ENCODE results near the gene SMIM38. TPM values are rescaled to one million over a fixed set of nuclear protein-coding genes. Genes with fewer than 3 reads are reported as not detected.

SMIM38 gene
- polyA plus RNA-seq, 1 donor = 0.30 TPM

DNA sequence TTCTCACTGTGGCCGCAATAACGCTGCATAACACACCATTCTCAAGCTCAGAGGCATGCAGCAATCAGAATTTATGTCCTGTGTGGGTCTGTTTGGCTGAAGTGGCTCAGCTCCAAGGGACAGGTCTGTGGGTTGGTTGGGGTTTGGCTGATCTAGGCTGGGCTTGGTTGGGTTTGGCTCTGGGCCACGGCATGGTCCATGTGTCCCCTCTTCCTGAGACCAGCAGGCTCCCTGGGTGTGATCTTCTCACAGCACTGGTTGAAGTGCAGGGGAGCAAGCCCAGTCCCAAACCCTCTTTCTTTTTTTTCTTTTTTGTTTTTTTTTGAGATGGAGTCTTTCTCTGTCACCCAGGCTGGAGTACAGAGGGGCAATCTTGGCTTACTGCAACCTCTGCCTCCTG is 25.0 kb downstream of the SMIM38 start:
- Histone ChIP-seq H3K9me3 (ENCODE audit: control insufficient read depth, low read depth, low read length) (no peaks in the 10 kb centered on the region), H3K4me1 (ENCODE audit: control insufficient read depth, insufficient read depth, low read length) (peaks cover 12% of the 10 kb centered on the region), H3K27ac (ENCODE audit: low read length) (no peak overlapping the region), H3K27me3 (ENCODE audit: control insufficient read depth, insufficient read depth, low read length) (no peaks in the 10 kb centered on the region), H3K4me3 (ENCODE audit: low read length) (no peak overlapping the region), H3K36me3 (ENCODE audit: control insufficient read depth, insufficient read depth, low read length) (no peaks in the 10 kb centered on the region)
- no CpG with 5 or more reads among the region's 3 CpGs for WGBS (ENCODE audit: insufficient coverage, low lambda C conversion rate)
- DNase-seq = no peak

DNA sequence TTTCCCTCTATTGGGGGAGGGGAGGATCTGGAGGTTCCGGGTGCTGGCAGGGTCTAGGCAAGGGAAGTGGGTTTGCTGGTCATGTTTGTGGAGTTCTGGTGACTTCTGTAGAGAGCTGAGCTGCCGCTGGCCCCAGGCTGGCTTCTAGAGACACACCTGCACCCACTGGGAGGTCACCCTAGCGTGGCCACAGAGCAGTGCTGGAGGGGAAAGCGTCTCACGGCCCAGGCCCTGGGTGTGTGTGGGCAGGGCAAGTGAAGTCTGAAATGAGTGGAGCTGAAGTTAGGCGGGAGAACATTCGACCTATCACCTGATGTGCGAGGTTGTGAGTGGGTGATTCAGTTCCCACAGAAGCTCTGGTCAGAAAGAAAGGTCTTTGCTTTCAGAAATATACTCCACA is 27.9 kb downstream of the SMIM38 start:
- Histone ChIP-seq H3K9me3 (ENCODE audit: control insufficient read depth, low read depth, low read length) (no peaks in the 10 kb centered on the region), H3K4me3 (ENCODE audit: low read length) (no peak overlapping the region), H3K27ac (ENCODE audit: low read length) (no peak overlapping the region), H3K4me1 (ENCODE audit: control insufficient read depth, insufficient read depth, low read length) (peaks cover 9% of the 10 kb centered on the region), H3K27me3 (ENCODE audit: control insufficient read depth, insufficient read depth, low read length) (no peaks in the 10 kb centered on the region), H3K36me3 (ENCODE audit: control insufficient read depth, insufficient read depth, low read length) (no peaks in the 10 kb centered on the region)
- no peak for DNase-seq
- WGBS (ENCODE audit: insufficient coverage, low lambda C conversion rate) = no CpG with 5 or more reads among the region's 8 CpGs

DNA sequence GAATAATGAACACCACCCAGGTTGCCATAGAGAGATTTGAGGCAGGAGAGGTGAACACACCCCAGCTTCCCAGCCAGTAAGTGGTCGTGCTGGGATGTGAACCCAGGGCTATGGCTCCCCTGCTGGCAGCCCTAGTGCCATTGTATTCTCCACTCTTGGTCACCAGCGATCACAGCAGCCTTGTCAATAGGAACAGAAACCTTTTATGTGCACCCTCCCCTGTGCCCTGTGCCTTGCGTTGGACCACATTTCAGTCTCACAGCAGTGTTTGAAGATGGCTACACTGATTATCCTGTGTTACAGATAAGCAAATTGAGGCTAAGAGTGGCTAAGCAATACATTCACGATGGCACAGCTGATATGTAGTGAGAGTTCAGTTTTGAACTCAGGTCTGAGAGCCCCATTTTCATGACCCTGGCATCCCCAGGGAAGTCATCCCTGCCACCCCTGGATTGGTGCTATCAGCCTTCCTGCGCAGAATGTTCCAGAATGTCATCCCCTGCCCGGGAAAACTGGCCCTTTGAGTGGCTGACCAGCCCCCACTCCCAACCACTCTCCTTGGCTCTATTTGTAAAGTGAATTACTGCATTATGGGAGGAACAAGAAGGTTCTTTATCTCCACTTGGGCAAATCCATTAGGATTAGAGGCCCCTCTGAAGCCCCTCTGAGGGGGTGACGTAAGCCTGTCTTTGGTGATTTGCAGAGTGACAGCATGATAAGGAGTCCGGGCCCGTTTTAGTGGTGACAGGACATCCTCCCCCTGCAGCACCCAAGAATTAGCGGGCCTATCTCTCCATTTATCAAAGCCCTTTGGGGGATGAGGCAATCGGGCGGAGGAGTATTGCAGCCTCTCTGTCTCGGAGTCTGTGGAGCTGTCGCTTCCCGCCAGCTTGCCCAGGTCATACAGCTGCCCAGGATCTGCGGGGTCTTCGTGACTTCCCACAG is 30.9 kb downstream of the SMIM38 start:
- H3K36me3 ChIP-seq (ENCODE audit: control insufficient read depth, insufficient read depth, low read length) = no peaks in the 10 kb centered on the region
- H3K27ac ChIP-seq (ENCODE audit: low read length) = no peak overlapping the region
- no CpG with 5 or more reads among the region's 17 CpGs for WGBS (ENCODE audit: insufficient coverage, low lambda C conversion rate)
- H3K4me3 ChIP-seq (ENCODE audit: low read length) = no peak overlapping the region
- H3K27me3 ChIP-seq (ENCODE audit: control insufficient read depth, insufficient read depth, low read length) = no peaks in the 10 kb centered on the region
- H3K4me1 ChIP-seq (ENCODE audit: control insufficient read depth, insufficient read depth, low read length) = no peaks in the 10 kb centered on the region
- H3K9me3 ChIP-seq (ENCODE audit: control insufficient read depth, low read depth, low read length) = no peaks in the 10 kb centered on the region
- no peak for DNase-seq

DNA sequence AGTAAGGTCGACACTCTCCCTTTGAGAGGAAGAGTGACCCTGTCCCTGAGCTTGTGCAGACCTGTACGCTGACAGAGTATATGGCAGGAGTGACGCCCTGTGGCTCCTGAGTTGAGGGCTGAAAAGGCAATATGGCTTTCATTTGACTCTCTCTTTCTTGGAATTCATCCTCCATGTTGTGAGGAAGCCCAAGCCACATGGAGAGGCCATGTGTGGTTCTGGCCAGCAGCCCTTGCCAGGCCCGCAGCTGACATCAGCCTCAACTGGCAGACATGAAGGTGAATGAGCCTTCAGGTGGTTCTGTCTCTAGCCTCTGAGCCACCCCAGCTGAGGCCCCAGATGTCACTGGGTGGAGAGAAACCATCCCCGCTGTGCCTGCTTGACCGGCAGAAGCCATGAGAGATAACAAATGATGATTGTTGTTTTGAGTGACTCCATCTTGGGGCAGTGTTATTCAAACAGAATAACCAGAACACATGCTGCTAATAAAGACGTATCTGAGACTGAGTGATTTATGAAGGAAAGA is 31.9 kb downstream of the SMIM38 start:
- no peak overlapping the region for H3K4me3 ChIP-seq (ENCODE audit: low read length)
- no CpG with 5 or more reads among the region's 7 CpGs for WGBS (ENCODE audit: insufficient coverage, low lambda C conversion rate)
- H3K4me1 ChIP-seq (ENCODE audit: control insufficient read depth, insufficient read depth, low read length) = no peaks in the 10 kb centered on the region
- no peak overlapping the region for H3K27ac ChIP-seq (ENCODE audit: low read length)
- H3K27me3 ChIP-seq (ENCODE audit: control insufficient read depth, insufficient read depth, low read length) = no peaks in the 10 kb centered on the region
- H3K36me3 ChIP-seq (ENCODE audit: control insufficient read depth, insufficient read depth, low read length) = no peaks in the 10 kb centered on the region
- H3K9me3 ChIP-seq (ENCODE audit: control insufficient read depth, low read depth, low read length) = no peaks in the 10 kb centered on the region
- no peak for DNase-seq

DNA sequence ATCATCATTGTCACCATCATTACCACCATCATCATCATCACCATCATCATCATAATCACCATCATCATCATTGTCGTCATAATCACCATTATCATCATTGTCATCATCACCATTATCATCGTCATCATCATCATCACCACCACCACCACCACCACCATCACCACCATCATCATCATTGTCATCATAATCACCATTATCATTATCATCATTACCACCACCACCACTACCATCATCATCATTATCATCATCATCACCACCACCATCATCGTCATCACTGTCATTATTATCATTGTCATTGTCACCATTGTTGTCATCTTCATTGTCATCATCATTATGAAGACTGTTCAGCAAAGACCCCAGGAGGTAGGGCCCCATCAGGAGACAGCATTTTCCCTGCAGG is 33.3 kb downstream of the SMIM38 start:
- WGBS (ENCODE audit: insufficient coverage, low lambda C conversion rate) = 82% methylated on average over 2 of the region's 3 CpGs
- H3K27ac ChIP-seq (ENCODE audit: low read length) = no peak overlapping the region
- no peaks in the 10 kb centered on the region for H3K27me3 ChIP-seq (ENCODE audit: control insufficient read depth, insufficient read depth, low read length)
- no peaks in the 10 kb centered on the region for H3K4me1 ChIP-seq (ENCODE audit: control insufficient read depth, insufficient read depth, low read length)
- H3K9me3 ChIP-seq (ENCODE audit: control insufficient read depth, low read depth, low read length) = no peaks in the 10 kb centered on the region
- no peak overlapping the region for H3K4me3 ChIP-seq (ENCODE audit: low read length)
- DNase-seq = no peak
- H3K36me3 ChIP-seq (ENCODE audit: control insufficient read depth, insufficient read depth, low read length) = no peaks in the 10 kb centered on the region

DNA sequence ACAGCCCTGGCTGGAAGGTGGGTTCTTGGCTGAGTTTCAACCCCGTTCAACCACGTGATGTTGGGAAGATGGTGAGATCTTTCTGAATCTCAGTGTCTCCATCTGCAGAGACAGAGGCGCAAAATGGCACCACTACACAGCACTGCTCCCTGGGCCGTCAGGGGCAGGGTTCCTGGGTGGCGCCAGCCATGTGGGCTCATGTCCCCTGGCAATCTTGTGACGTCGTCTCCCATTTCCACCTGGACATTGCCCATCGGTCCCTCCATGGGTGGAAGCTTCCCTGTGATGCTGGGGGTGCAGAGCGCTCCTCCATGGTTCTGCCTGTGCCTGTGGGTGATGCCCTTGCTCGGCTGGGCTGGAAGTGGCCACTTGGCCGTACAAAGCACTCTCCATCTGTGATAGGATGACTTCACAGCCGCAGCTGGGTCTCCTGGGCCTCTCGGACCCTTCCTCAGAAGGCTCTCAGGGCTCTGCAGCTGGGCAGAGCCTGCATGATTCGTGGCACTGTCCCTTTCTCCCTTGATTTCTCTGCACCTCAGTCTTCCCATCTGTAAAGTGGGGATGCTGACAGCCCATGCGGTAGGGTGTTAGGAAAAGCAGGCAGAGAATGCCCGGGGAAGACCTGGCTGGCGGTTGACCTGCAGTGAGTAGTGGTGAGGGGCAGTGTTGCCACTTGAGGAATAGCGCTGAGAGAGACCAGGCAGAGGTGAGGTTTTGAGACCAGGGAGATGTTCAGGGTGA is 35.2 kb downstream of the SMIM38 start:
- WGBS (ENCODE audit: insufficient coverage, low lambda C conversion rate) = no CpG with 5 or more reads among the region's 18 CpGs
- H3K27me3 ChIP-seq (ENCODE audit: control insufficient read depth, insufficient read depth, low read length) = no peaks in the 10 kb centered on the region
- no peak overlapping the region for H3K4me3 ChIP-seq (ENCODE audit: low read length)
- peaks cover 3% of the 10 kb centered on the region for H3K4me1 ChIP-seq (ENCODE audit: control insufficient read depth, insufficient read depth, low read length)
- H3K27ac ChIP-seq (ENCODE audit: low read length) = no peak overlapping the region
- no peak for DNase-seq
- no peaks in the 10 kb centered on the region for H3K9me3 ChIP-seq (ENCODE audit: control insufficient read depth, low read depth, low read length)
- no peaks in the 10 kb centered on the region for H3K36me3 ChIP-seq (ENCODE audit: control insufficient read depth, insufficient read depth, low read length)

DNA sequence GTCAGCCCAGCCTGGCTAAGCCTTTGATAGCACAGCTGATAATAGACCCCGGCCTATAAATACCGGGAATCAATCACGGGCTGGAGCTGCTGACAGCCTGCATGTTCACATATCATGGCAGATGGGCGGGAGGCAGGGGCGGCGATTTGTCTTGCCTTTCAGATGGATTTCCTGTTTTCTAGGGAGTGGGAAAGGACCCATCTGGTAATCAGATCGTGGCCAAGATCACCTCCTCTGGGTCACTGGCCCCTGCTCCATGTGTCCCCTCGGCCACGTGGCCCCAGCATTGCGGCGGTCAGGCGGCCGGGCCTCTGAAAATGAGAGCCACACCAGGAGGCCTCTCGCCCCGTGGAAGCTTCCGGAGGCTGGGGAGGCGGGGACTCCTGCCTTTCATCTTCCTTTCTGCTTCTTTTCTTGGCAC is 36.6 kb downstream of the SMIM38 start:
- no CpG with 5 or more reads among the region's 17 CpGs for WGBS (ENCODE audit: insufficient coverage, low lambda C conversion rate)
- DNase-seq = no peak
- no peaks in the 10 kb centered on the region for H3K36me3 ChIP-seq (ENCODE audit: control insufficient read depth, insufficient read depth, low read length)

DNA sequence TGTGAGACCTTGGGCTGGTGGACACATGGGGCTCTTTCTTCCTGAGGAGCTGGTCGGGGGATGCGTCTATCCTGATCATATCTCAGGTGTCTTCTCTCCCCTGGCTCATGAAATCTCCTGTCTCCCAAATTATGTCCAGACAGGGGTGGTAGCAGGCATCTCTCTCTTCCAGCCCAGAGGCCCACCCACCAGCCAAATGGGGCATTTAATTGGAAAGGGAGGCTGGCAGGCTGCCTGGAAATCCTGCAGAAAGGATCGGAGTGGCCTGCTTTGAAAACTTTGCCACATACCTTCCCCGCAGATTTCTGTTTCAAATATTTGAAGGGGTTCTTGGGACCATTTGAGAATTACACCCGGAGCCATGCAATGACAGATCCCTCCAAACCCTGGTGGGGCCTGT is 37.4 kb downstream of the SMIM38 start:
- no peaks in the 10 kb centered on the region for H3K9me3 ChIP-seq (ENCODE audit: control insufficient read depth, low read depth, low read length)
- WGBS (ENCODE audit: insufficient coverage, low lambda C conversion rate) = no CpG with 5 or more reads among the region's 5 CpGs
- H3K4me3 ChIP-seq (ENCODE audit: low read length) = no peak overlapping the region
- no peak overlapping the region for H3K27ac ChIP-seq (ENCODE audit: low read length)
- H3K4me1 ChIP-seq (ENCODE audit: control insufficient read depth, insufficient read depth, low read length) = peaks cover 3% of the 10 kb centered on the region
- no peaks in the 10 kb centered on the region for H3K36me3 ChIP-seq (ENCODE audit: control insufficient read depth, insufficient read depth, low read length)
- no peak for DNase-seq
- H3K27me3 ChIP-seq (ENCODE audit: control insufficient read depth, insufficient read depth, low read length) = no peaks in the 10 kb centered on the region

More for the DNA sequence above, 36.6 kb downstream of the SMIM38 start:
- Histone ChIP-seq H3K9me3 (ENCODE audit: control insufficient read depth, low read depth, low read length) (no peaks in the 10 kb centered on the region), H3K4me1 (ENCODE audit: control insufficient read depth, insufficient read depth, low read length) (peaks cover 3% of the 10 kb centered on the region), H3K27ac (ENCODE audit: low read length) (no peak overlapping the region), H3K4me3 (ENCODE audit: low read length) (no peak overlapping the region), H3K27me3 (ENCODE audit: control insufficient read depth, insufficient read depth, low read length) (no peaks in the 10 kb centered on the region)

DNA sequence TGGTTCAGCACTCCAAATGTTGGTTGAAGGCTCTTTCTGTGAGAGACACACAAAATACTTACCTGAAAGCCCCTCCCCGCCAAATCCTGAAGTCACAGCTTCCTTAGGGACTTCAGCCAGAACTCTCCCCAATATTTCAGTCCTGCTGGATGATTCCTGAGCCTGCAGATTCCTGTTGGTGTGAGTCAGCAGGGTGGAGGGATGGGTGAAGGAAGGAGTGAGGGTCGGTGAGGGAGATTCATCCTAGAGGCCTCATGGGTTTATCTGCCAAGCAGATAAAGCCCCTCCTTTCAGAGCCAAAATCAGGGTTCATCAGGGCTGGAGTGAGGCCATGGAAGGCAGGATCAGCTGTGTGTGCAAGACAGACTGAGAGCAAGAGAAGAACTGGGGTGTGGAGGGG is 37.9 kb downstream of the SMIM38 start:
- H3K4me3 ChIP-seq (ENCODE audit: low read length) = no peak overlapping the region
- no peaks in the 10 kb centered on the region for H3K9me3 ChIP-seq (ENCODE audit: control insufficient read depth, low read depth, low read length)
- peaks cover 3% of the 10 kb centered on the region for H3K4me1 ChIP-seq (ENCODE audit: control insufficient read depth, insufficient read depth, low read length)
- H3K27ac ChIP-seq (ENCODE audit: low read length) = no peak overlapping the region
- no CpG with 5 or more reads among the region's 2 CpGs for WGBS (ENCODE audit: insufficient coverage, low lambda C conversion rate)
- DNase-seq = no peak
- no peaks in the 10 kb centered on the region for H3K27me3 ChIP-seq (ENCODE audit: control insufficient read depth, insufficient read depth, low read length)
- no peaks in the 10 kb centered on the region for H3K36me3 ChIP-seq (ENCODE audit: control insufficient read depth, insufficient read depth, low read length)

DNA sequence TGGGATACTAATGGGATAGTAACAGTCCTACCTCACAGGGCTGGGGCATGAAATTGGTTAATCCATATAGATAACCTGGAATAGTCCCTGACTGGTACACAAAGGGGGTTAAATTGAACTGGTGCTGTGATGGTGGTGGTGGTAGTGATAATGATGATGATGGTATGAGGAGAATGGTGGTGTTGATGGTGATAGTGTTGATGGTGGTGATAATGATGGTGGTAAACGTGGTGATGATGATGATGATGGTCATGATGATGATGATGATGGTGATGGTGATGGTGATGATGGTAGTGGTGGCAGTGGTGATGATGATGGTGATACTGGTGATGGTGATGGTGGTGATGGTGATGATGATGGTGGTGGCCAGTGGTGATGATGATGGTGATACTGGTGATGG is 38.7 kb downstream of the SMIM38 start:
- DNase-seq = no peak
- Histone ChIP-seq H3K4me1 (ENCODE audit: control insufficient read depth, insufficient read depth, low read length) (peaks cover 3% of the 10 kb centered on the region), H3K27ac (ENCODE audit: low read length) (no peak overlapping the region), H3K4me3 (ENCODE audit: low read length) (no peak overlapping the region), H3K27me3 (ENCODE audit: control insufficient read depth, insufficient read depth, low read length) (no peaks in the 10 kb centered on the region), H3K9me3 (ENCODE audit: control insufficient read depth, low read depth, low read length) (no peaks in the 10 kb centered on the region), H3K36me3 (ENCODE audit: control insufficient read depth, insufficient read depth, low read length) (no peaks in the 10 kb centered on the region)
- WGBS (ENCODE audit: insufficient coverage, low lambda C conversion rate) = 100% methylated on average over 1 of the region's 1 CpG

All from large intestine (tissue), 3 donors.